Neural cell (in vitro differentiated cells): ENCODE results near the gene TRIM59. TPM values are rescaled to one million over a fixed set of nuclear protein-coding genes. Genes with fewer than 3 reads are reported as not detected.

ENCODE experiments used
- H2AFZ ChIP-seq: fragments of 200-600, 300-800 bp; sonication (generic), shearing (Covaris generic); 2 replicates; pipeline ENCODE4 v1.6.0; 2014; ENCODE audit warnings: low read depth, mild to moderate bottlenecking, antibody characterized with exemption, low read length, moderate library complexity
- H3F3A ChIP-seq: fragments of 200-600 bp; shearing (Covaris generic); 2 replicates; pipeline ENCODE4 v1.6.1; 2016; ENCODE audit warnings: mild to moderate bottlenecking, moderate library complexity, mixed read lengths, antibody characterized with exemption, low read length; ENCODE audit not compliant: insufficient read depth, poor library complexity, severe bottlenecking
- H3K27ac ChIP-seq: fragments of 200-600, 300-800 bp; sonication (generic), shearing (Covaris generic); 2 replicates; pipeline ENCODE4 v1.5.1; 2014; ENCODE audit warnings: mild to moderate bottlenecking, low read length, moderate library complexity
- H3K27me3 ChIP-seq: fragments of 300-800, 200-600 bp; sonication (generic), shearing (Covaris generic); 2 replicates; pipeline ENCODE4 v1.6.0; 2014; ENCODE audit warnings: mild to moderate bottlenecking, low read depth, low read length, moderate library complexity; ENCODE audit not compliant: insufficient read depth
- H3K36me3 ChIP-seq: fragments of 300-800, 200-600 bp; sonication (generic), shearing (Covaris generic); 2 replicates; pipeline ENCODE4 v1.5.1; 2014; ENCODE audit warnings: mild to moderate bottlenecking, antibody characterized with exemption, low read length, moderate library complexity; ENCODE audit not compliant: insufficient read depth
- H3K4me2 ChIP-seq: fragments of 300-800, 200-600 bp; sonication (generic), shearing (Covaris generic); 2 replicates; pipeline ENCODE4 v1.6.0; 2014; ENCODE audit warnings: mild to moderate bottlenecking, low read length
- H3K4me3 ChIP-seq: fragments of 300-800, 200-600 bp; sonication (generic), shearing (Covaris generic); 2 replicates; pipeline ENCODE4 v1.5.1; 2014; ENCODE audit warnings: mild to moderate bottlenecking, low read length, moderate library complexity
- H3K79me2 ChIP-seq: fragments of 200-600 bp; shearing (Covaris generic); replicated peaks from 2 replicates; pipeline ENCODE4 v1.6.0; 2014; ENCODE audit warnings: mild to moderate bottlenecking, low read length, moderate library complexity; ENCODE audit not compliant: insufficient read depth
- H3K9ac ChIP-seq: fragments of 300-800, 200-600 bp; sonication (generic), shearing (Covaris generic); 2 replicates; pipeline ENCODE4 v1.6.1; 2016; ENCODE audit warnings: mild to moderate bottlenecking, low read length, mixed read lengths
- H3K9me2 ChIP-seq: fragments of 200-600 bp; shearing (Covaris generic); 2 replicates; pipeline ENCODE4 v1.6.1; 2016; ENCODE audit warnings: mild to moderate bottlenecking, low read length, mixed read lengths; ENCODE audit not compliant: insufficient read depth
- H3K9me3 ChIP-seq: fragments of 200-600, 300-800 bp; sonication (generic), shearing (Covaris generic); 2 replicates; pipeline ENCODE4 v1.6.1; 2016; ENCODE audit warnings: mild to moderate bottlenecking, mixed run types, low read length, moderate library complexity, mixed read lengths
- H4K20me1 ChIP-seq: fragments of 200-600 bp; shearing (Covaris generic); 2 replicates; pipeline ENCODE4 v1.6.1; 2016; ENCODE audit warnings: mild to moderate bottlenecking, mixed run types; ENCODE audit not compliant: insufficient read depth
- CTCF ChIP-seq: fragments of 450-650 bp; IDR thresholded peaks from 2 replicates; pipeline ENCODE4 v1.5.1; 2014; ENCODE audit warnings: antibody characterized with exemption, mild to moderate bottlenecking, moderate library complexity; ENCODE audit not compliant: poor library complexity, severe bottlenecking
- EP300 ChIP-seq: fragments of 450-650 bp; conservative IDR thresholded peaks from 2 replicates; pipeline ENCODE4 v1.6.1; 2014; ENCODE audit warnings: antibody characterized with exemption, mild to moderate bottlenecking, moderate library complexity; ENCODE audit not compliant: poor library complexity, severe bottlenecking
- EZH2 ChIP-seq: fragments of 200-600, 300-800 bp; shearing (Covaris generic), sonication (generic); IDR thresholded peaks from 2 replicates; pipeline ENCODE4 v1.6.1; 2014; ENCODE audit warnings: antibody characterized with exemption, low read length, borderline replicate concordance, mild to moderate bottlenecking; ENCODE audit not compliant: insufficient read depth, poor library complexity, severe bottlenecking
- MXI1 ChIP-seq: fragments of 450-650 bp; conservative IDR thresholded peaks from 2 replicates; pipeline ENCODE4 v1.6.1; 2014; ENCODE audit warnings: antibody characterized with exemption, mild to moderate bottlenecking; ENCODE audit not compliant: poor library complexity, severe bottlenecking
- POLR2AphosphoS5 ChIP-seq: IDR thresholded peaks from 2 replicates; pipeline ENCODE4 v1.6.1; 2012
- RAD21 ChIP-seq: fragments of 450-650 bp; conservative IDR thresholded peaks from 2 replicates; pipeline ENCODE4 v1.6.1; 2014; ENCODE audit warnings: antibody characterized with exemption, mild to moderate bottlenecking, moderate library complexity
- REST ChIP-seq: IDR thresholded peaks from 2 replicates; pipeline ENCODE4 v1.6.1; 2012; ENCODE audit warnings: borderline replicate concordance
- SMC3 ChIP-seq: fragments of 450-650 bp; conservative IDR thresholded peaks from 2 replicates; pipeline ENCODE4 v1.6.1; 2014; ENCODE audit warnings: antibody characterized with exemption, mild to moderate bottlenecking, moderate library complexity; ENCODE audit not compliant: poor library complexity
- TAF1 ChIP-seq: IDR thresholded peaks from 2 replicates; pipeline ENCODE4 v1.6.1; 2012; ENCODE audit warnings: low read depth
- polyA plus RNA-seq: library from polyadenylated mRNA; depleted of rRNA; stranded (reverse); fragments of >200 nt; gene quantifications from 2 replicates; pipeline ENCODE4 v1.2.3, GENCODE V29; 2014

TRIM59 gene
- polyA plus RNA-seq, 1 donor from 2014 or later: 0.53 TPM

GRCh38 chr3:160413613-160414248 lies 35.9 kb downstream of the TRIM59 start:
- no peaks in the 10 kb centered on the region for H4K20me1 ChIP-seq
- no peak overlapping the region for H3K27ac ChIP-seq
- H3K79me2 ChIP-seq: no peaks in the 10 kb centered on the region
- H3K9me3 ChIP-seq: no peaks in the 10 kb centered on the region
- TF ChIP-seq EZH2 (no peak), POLR2AphosphoS5 (no peak), EP300 (no peak), REST (no peak), MXI1 (no peak), SMC3 (peak; percentile 85), RAD21 (peak; percentile 87), CTCF (peak; percentile 83), TAF1 (no peak)
- H3K4me2 ChIP-seq: no peak overlapping the region
- no peak overlapping the region for H2AFZ ChIP-seq
- no peaks in the 10 kb centered on the region for H3K36me3 ChIP-seq
- no peaks in the 10 kb centered on the region for H3K9me2 ChIP-seq
- peaks cover 5% of the 10 kb centered on the region for H3F3A ChIP-seq
- H3K9ac ChIP-seq: no peak overlapping the region
- no peaks in the 10 kb centered on the region for H3K27me3 ChIP-seq
- H3K4me3 ChIP-seq: no peak overlapping the region

GRCh38 chr3:160412477-160412876 lies 37.1 kb downstream of the TRIM59 start:
- Histone ChIP-seq H3K4me2 (no peak overlapping the region), H3K27me3 (no peaks in the 10 kb centered on the region), H3K9me2 (no peaks in the 10 kb centered on the region), H4K20me1 (no peaks in the 10 kb centered on the region), H3K79me2 (no peaks in the 10 kb centered on the region), H3F3A (peaks cover 5% of the 10 kb centered on the region), H3K9me3 (no peaks in the 10 kb centered on the region), H3K4me3 (no peak overlapping the region), H3K36me3 (no peaks in the 10 kb centered on the region), H3K9ac (no peak overlapping the region), H3K27ac (no peak overlapping the region), H2AFZ (no peak overlapping the region)
- TF ChIP-seq POLR2AphosphoS5 (no peak), CTCF (no peak), REST (no peak), EZH2 (no peak), MXI1 (no peak), TAF1 (no peak), SMC3 (no peak), RAD21 (no peak), EP300 (no peak)
